ENCODE data around the gene SLC25A33.

The SLC25A33 gene, protein sequence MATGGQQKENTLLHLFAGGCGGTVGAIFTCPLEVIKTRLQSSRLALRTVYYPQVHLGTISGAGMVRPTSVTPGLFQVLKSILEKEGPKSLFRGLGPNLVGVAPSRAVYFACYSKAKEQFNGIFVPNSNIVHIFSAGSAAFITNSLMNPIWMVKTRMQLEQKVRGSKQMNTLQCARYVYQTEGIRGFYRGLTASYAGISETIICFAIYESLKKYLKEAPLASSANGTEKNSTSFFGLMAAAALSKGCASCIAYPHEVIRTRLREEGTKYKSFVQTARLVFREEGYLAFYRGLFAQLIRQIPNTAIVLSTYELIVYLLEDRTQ

DNA sequence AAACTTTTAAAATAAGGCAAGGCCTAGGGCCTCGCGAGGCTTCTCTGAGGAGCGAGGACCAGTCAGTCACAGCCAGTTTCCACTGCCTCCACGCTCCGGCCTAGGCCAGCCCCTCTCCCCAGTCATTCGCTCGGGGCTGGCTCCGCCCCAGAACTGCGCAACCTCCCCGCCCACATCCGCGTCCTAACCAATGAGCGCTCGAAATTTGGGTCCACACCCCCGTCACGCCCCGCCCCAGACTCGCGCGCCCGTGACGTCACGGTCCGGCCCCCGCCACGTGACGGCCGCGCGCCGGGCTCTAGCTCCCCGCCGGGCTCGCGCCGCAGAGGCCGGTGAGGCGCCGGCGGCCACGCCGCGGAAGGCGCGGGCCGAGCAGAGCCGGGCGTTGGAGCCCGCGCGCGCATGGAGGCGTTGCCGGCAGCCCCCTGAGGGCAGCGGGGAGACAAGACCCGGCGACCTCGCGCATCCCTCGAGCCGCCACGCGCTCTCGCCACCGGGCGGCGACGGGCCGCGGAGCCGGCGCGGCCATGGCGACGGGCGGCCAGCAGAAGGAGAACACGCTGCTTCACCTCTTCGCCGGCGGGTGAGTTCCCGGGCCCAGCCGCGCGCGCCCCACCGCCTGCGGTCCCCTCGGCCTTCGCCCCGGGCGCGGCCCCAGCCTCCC is at the start of gene SLC25A33:
SLC25A33 (plus strand) TSS at position 301 of the 664 bp plus-strand sequence; CDS start at position 528, 227 bp downstream.
- H3K4me1 ChIP-seq (ENCODE audit: control insufficient read depth in 1 of 2, insufficient read depth in 1 of 2, low read depth in 1 of 2, low read length in 1 of 2) = peaks cover 19 to 26% of the 10 kb centered on the region in 2 experiments
- peak within 1 kb of the TSS; percentile 62 to 78 for H3K4me3 ChIP-seq (ENCODE audit: low read depth in 1 of 2, low read length in 1 of 2)
- H3K36me3 ChIP-seq = no peaks in the 10 kb centered on the region
- H3K27ac ChIP-seq = peak within 1 kb of the TSS; percentile 70
- H3K27me3 ChIP-seq = peaks cover 18% of the 10 kb centered on the region
- no peaks in the 10 kb centered on the region for H3K9me3 ChIP-seq
- TF ChIP-seq, protein P1, sequence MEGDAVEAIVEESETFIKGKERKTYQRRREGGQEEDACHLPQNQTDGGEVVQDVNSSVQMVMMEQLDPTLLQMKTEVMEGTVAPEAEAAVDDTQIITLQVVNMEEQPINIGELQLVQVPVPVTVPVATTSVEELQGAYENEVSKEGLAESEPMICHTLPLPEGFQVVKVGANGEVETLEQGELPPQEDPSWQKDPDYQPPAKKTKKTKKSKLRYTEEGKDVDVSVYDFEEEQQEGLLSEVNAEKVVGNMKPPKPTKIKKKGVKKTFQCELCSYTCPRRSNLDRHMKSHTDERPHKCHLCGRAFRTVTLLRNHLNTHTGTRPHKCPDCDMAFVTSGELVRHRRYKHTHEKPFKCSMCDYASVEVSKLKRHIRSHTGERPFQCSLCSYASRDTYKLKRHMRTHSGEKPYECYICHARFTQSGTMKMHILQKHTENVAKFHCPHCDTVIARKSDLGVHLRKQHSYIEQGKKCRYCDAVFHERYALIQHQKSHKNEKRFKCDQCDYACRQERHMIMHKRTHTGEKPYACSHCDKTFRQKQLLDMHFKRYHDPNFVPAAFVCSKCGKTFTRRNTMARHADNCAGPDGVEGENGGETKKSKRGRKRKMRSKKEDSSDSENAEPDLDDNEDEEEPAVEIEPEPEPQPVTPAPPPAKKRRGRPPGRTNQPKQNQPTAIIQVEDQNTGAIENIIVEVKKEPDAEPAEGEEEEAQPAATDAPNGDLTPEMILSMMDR (IDR thresholded peaks at IDR 0.05) = peak; percentile 20

DNA sequence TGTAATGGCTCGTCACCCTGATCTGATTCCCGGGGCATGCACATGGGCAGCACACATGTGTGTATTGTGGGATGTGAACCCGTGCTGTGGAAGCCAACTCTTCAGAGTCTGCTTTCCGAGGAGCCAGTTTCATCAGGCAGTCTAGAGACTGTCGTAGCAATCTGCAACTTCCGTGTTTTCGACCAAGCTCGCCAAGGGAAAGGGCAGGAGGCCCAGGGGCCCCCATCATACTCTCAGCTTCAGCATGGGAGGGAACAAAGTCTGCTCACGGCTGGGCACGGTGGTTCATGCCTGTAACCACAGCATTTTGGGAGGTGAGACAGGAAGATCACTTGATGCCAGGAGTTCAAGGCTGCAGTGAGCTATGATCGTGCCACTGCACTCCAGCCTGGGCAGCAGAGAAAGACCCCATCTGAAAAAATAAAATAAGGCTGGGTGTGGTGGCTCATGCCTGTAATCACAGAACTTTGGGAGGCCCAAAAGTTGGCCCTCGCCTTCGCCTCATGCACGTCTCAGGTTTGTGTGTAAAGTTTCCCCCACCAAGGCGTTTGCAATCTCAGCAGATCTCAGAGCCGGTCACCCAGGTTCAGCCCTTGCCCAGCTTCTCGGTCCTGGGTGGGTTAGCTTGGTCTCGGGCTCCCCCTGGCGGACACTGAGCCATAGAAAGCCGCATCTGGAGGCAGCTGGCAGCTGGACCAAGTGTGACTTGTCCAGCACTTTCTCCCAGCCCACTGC is 48.5 kb upstream of the SLC25A33 start:
- TF ChIP-seq, protein P1 (IDR thresholded peaks at IDR 0.05) = peak; percentile 77
- Histone ChIP-seq H3K27me3 (peaks cover 14% of the 10 kb centered on the region), H3K9me3 (no peaks in the 10 kb centered on the region), H3K36me3 (no peaks in the 10 kb centered on the region), H3K27ac (no peak overlapping the region), H3K4me1 (ENCODE audit: control insufficient read depth in 1 of 2, insufficient read depth in 1 of 2, low read depth in 1 of 2, low read length in 1 of 2) (peaks cover 5 to 8% of the 10 kb centered on the region in 2 experiments), H3K4me3 (ENCODE audit: low read depth in 1 of 2, low read length in 1 of 2) (no peak overlapping the region)

DNA sequence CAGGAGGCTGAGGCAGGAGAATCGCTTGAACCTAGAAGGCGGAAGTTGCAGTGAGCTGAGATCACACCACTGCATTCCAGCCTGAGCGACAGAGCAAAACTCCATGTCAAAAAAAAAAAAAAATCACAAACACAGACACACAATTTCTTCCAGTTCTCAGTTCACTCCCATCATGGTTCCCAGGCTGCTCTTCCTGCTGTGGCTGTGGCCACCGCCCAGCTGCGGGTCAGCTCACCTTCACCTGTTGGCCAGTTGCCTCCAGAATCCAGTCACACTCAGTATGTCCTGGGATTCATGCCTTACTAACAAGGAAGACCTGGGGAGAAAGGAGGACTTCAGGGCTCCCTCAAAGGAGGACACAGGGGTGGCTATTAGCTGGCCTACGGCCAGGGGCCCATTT is 45.9 kb upstream of the SLC25A33 start:
- H3K4me1 ChIP-seq (ENCODE audit: control insufficient read depth in 1 of 2, insufficient read depth in 1 of 2, low read depth in 1 of 2, low read length in 1 of 2) = peaks cover 5 to 8% of the 10 kb centered on the region in 2 experiments
- H3K27me3 ChIP-seq = peaks cover 14% of the 10 kb centered on the region
- H3K27ac ChIP-seq = no peak overlapping the region
- no peak overlapping the region for H3K4me3 ChIP-seq (ENCODE audit: low read depth in 1 of 2, low read length in 1 of 2)
- TF ChIP-seq, protein P1 (IDR thresholded peaks at IDR 0.05) = no peak
- H3K9me3 ChIP-seq = no peaks in the 10 kb centered on the region
- no peaks in the 10 kb centered on the region for H3K36me3 ChIP-seq

DNA sequence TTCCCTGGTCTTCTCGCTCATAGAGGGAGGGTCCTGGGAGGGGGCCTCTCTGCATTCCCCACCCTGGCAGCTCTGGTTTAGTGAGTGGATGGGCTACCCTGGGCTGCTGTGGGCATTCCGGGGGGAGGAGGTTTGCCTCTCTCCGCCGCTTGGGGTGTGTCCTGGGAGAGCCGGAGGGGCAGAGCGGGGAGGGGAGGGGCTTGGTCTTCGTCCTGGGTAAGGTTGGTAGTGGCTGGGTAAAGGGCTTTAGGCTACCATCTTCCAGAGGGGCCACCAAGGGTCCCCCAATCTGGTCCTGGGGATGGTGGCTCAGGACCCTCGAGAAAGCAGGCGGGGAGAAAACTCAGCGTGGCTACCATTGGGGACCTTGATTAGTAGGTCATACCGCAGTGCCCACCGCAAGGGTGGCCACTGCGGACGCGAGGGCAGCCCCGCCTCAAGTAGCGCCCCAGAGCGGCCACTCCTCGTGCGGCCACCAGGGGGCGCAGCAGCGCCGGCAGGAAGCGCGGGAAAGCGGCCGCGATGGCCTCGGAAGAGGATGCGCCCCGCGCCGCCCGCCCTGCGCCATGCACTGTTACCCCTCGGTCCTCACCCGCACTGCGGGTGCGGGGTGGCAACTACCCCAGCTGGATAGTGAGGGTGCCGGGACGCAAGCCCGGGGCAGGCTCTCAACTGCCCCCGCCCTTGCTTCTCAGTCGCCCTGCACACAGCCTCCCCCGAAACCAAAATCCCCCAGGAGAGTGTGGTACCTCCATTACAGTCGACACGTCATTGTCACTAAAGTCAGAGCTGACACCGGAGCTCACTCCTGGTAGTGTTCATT is 44.1 kb upstream of the SLC25A33 start:
- Histone ChIP-seq H3K27me3 (peaks cover 14% of the 10 kb centered on the region), H3K4me3 (ENCODE audit: low read depth in 1 of 2, low read length in 1 of 2) (no peak overlapping the region), H3K36me3 (no peaks in the 10 kb centered on the region), H3K9me3 (no peaks in the 10 kb centered on the region), H3K4me1 (ENCODE audit: control insufficient read depth in 1 of 2, insufficient read depth in 1 of 2, low read depth in 1 of 2, low read length in 1 of 2) (peaks cover 5 to 8% of the 10 kb centered on the region in 2 experiments), H3K27ac (no peak overlapping the region)
- TF ChIP-seq, protein P1 (IDR thresholded peaks at IDR 0.05) = peak; percentile 92

DNA sequence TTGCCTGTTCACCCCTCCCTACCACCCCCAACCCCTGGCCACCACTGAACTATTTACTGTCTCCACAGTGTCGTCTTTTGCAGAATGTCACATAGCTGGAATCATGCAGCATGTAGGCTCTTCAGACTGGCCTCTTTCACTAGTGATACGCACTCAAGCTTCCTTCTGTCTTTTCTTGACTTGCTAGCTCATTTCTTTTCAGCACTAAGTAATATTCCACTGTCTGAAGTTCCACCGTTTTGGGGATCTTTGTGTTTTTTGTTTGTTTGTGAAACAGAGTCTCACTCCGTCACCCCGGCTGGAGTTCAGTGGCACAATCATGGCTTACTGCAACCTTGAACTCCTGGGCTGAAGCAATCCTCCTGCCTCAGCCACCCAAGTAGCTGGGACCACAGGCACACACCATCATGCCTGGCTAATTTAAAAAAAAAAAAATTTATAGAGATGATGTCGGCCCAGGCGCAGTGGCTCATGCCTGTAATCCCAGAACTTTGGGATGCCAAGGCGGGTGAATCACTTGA is 43.4 kb upstream of the SLC25A33 start:
- H3K27ac ChIP-seq = no peak overlapping the region
- no peaks in the 10 kb centered on the region for H3K9me3 ChIP-seq
- peaks cover 5 to 8% of the 10 kb centered on the region in 2 experiments for H3K4me1 ChIP-seq (ENCODE audit: control insufficient read depth in 1 of 2, insufficient read depth in 1 of 2, low read depth in 1 of 2, low read length in 1 of 2)
- TF ChIP-seq, protein P1 (IDR thresholded peaks at IDR 0.05) = no peak
- H3K27me3 ChIP-seq = peaks cover 22% of the 10 kb centered on the region
- no peaks in the 10 kb centered on the region for H3K36me3 ChIP-seq
- H3K4me3 ChIP-seq (ENCODE audit: low read depth in 1 of 2, low read length in 1 of 2) = no peak overlapping the region
